Ecto neural progenitor cell (in vitro differentiated cells): ENCODE data around the gene ZNF774.
A peak's percentile ranks its signal among the peaks of the same experiment; 100 is the strongest.
"Not testable (repeated sequence)": the region's sequence is repeated elsewhere in the genome, so short reads cannot be mapped to it uniquely, and the experiment has no call there.

Experiments
- DNase-seq: peaks from one replicate; pipeline ENCODE4 v3.0.0-alpha.2; 2018; ENCODE audit warnings: low spot score

Gene ZNF774

GRCh38 chr15:90388462-90389380 lies 36.6 kb downstream of the ZNF774 start:
- DNase-seq, result peak; percentile 80

GRCh38 chr15:90389513-90389912 lies 37.4 kb downstream of the ZNF774 start:
- no peak for DNase-seq

- DNase-seq, result no peak
Observed at GRCh38 chr15:90393040-90393439, 41.0 kb downstream of the ZNF774 start.

GRCh38 chr15:90394074-90394473 lies 42.0 kb downstream of the ZNF774 start:
- no peak for DNase-seq

- no peak for DNase-seq
Observed at GRCh38 chr15:90394748-90395442, 42.8 kb downstream of the ZNF774 start.

GRCh38 chr15:90396321-90396720 lies 44.2 kb downstream of the ZNF774 start:
- no peak for DNase-seq

GRCh38 chr15:90400005-90400758 lies 48.1 kb downstream of the ZNF774 start:
- DNase-seq, result no peak

- DNase-seq, result no peak
Observed at GRCh38 chr15:90400759-90401314, 48.8 kb downstream of the ZNF774 start.

GRCh38 chr15:90401495-90401894 lies 49.4 kb downstream of the ZNF774 start:
- no peak for DNase-seq

- no peak for DNase-seq
Observed at GRCh38 chr15:90402223-90402622, 50.1 kb downstream of the ZNF774 start.

GRCh38 chr15:90402767-90403166 lies 50.7 kb downstream of the ZNF774 start:
- no peak for DNase-seq

GRCh38 chr15:90405055-90405607 lies 53.0 kb downstream of the ZNF774 start:
- no peak for DNase-seq

- no peak for DNase-seq
Observed at GRCh38 chr15:90407336-90407735, 55.3 kb downstream of the ZNF774 start.

- no peak for DNase-seq
Observed at GRCh38 chr15:90407871-90408317, 55.8 kb downstream of the ZNF774 start.

- no peak for DNase-seq
Observed at GRCh38 chr15:90408657-90409056, 56.6 kb downstream of the ZNF774 start.

GRCh38 chr15:90409587-90409986 lies 57.5 kb downstream of the ZNF774 start:
- not testable (repeated sequence) for DNase-seq

- DNase-seq, result not testable (repeated sequence)
Observed at GRCh38 chr15:90410316-90410715, 58.2 kb downstream of the ZNF774 start.

- DNase-seq, result no peak
Observed at GRCh38 chr15:90411176-90411575, 59.1 kb downstream of the ZNF774 start.
